DMS79 (cell line): ENCODE results near the gene KRT28.
"Not testable (repeated sequence)": the region's sequence is repeated elsewhere in the genome, so short reads cannot be mapped to it uniquely, and the experiment has no call there.

Experiments used
- DNase-seq: peaks from one replicate; lab custom pipeline; 2025; lab: John Stamatoyannopoulos, UW

KRT28 gene

DNA sequence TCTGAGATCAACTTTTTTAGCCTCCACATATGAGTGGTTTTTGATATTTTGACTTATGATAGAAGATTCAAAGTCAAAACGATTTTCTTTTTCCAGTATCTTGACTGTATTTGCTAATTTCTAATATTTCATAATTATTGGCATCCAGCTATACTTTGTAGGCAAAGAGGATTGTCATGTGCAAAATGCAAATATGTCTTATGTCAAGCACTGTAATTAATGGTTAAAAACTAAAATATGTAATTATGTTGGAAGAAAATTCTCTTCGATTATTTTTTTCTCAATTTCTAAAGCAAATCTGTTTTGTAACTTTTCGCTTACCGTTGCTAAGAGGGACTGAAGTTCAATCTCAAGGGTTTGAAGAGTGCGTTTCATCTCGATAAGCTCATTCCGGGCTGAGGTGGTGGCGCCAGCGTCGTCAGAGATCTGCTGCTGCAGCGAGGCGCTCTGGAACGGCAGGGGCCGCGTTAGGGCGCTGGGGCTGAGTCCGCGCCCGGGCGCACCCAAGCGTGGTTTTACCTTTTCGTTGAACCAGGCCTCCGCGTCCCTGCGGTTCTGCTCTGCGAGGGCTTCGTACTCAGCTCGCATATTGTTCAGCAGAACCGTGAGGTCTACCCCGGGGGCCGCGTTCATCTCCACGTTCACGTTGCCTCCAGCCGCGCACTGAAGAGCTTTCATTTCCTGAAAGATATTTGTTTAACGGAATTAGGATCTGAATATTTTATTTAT is 20.4 kb downstream of the KRT28 start:
- DNase-seq, result peak; percentile 37

DNA sequence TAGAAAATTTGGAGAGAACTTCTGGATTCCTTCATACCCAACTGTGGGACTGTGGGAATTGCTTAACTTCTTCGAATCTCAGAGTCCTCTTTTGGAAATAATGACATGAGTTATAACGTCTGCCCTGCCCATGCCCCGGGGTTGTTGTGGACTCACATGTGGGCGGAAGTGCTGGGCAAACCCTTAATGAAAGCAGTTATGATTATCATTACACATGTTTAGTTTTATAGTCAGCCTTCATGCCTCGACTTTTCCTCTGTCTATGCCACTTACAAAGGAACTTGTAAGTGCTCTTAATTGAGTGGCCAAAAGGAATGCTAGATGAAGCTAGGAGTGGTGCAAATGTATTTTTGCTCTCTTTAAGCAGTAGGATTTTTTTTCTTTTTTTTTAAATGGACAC is 21.3 kb downstream of the KRT28 start:
- peak; percentile 28 for DNase-seq

DNA sequence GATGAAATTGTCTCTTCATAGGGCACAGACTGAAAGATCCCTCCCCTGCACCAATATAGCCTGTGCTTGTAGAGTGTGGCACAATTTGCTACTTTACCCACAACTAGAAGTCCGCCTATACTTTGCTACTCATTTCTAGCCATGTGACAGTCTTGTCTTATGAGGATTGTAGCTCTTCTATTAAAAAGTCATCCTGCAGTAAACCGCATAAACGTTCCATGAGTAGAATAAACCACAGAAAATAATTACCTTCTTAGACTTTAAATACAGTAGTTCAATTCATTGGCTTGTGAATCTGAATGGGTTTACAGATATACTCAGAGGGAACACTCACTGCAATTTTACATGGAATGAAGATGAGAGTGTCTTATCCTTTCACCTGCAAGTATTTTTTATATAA is 21.8 kb downstream of the KRT28 start:
- DNase-seq, result peak; percentile 39

- DNase-seq, result peak; percentile 73
These were observed 22.3 kb downstream of the KRT28 start for GRCh38 chr17:40777459-40777858.

GRCh38 chr17:40775945-40776344 is 23.8 kb downstream of the KRT28 start:
- no peak for DNase-seq

- DNase-seq, result no peak
These were observed 27.7 kb downstream of the KRT28 start, which contains the start of gene KRT26 for GRCh38 chr17:40772101-40772500. Gene KRT26 (minus strand): TSS chr17:40772201. CDS start chr17:40772113, 88 bp downstream.

DNA sequence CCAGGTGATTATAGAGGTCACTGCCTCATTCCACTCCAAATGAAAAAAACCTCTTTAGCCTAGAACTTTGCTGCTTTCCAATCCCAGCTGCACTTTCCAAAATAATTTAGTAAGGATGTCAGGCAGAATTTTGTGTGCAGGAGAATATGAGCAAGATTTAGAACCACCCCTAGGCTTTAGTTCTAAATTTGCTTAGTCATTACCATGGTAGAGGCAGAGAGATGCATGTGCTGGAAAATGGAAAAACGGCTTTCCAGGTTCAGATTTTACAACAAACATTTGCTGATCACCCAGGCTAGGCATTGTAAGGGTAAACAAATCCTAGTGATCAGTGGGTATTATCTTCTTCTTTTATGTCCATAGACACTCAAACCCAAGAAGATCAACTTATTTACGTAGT is 34.1 kb downstream of the KRT28 start:
- no peak for DNase-seq

DNA sequence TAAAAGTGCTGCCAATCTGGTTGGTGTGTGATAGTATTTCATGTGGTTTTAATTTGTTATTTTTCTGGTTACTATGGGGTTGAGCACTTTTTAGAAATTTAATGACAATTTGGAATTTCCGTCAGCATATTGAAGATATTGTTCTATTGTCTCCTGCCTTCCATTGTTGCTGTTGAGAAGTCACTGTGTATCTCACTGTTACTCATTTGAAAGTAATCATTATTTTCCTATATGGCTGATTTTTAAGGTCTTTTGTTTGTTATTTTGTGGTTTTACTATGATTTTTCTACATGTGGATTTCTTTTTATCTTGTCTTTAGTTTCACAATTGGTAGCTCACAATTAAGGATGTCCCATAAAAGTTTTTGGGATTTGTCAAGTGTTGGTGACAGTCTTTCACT is 36.0 kb downstream of the KRT28 start:
- no peak for DNase-seq

DNA sequence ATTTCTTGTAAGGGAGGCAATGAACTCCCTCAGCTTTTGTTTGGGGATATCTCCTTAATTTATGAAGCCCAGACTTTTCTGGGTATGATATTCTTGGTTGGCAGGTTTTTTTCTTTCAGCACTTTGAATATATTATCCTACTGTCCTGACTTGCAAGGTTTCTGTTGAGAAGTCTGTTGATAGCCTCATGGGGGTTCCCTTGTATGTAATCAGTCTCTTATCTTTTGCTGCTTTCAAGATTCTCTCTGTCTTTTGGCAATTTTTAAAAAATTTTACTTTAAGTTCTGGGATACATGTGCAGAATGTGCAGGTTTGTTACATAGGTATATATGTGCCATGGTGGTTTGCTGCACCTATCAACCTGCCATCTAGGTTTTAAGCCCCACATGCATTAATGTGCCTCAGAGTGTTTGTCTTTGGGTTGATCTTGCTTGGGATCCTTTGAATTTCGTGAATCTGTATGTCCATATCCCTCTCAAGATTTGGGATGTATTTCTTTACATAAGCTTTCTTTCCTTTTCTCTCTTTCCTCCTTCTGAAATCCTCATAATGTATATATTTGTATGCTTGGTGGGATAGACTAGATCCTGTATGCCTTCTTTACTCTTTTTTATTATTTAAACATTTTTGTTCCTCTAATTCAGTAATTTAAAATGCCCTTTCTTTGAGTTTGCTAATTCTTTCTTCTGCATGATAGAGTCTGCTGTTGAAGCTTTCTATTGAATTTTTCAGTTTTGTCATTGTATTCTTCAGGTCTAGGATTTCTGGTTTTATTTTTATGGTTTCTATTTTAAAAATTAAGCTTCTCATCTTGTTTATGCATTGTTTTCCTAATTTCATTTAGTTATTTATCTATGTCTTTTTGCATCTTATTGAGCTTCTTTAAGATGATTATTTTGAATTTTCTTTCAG is 39.4 kb downstream of the KRT28 start:
- DNase-seq, result no peak

DNA sequence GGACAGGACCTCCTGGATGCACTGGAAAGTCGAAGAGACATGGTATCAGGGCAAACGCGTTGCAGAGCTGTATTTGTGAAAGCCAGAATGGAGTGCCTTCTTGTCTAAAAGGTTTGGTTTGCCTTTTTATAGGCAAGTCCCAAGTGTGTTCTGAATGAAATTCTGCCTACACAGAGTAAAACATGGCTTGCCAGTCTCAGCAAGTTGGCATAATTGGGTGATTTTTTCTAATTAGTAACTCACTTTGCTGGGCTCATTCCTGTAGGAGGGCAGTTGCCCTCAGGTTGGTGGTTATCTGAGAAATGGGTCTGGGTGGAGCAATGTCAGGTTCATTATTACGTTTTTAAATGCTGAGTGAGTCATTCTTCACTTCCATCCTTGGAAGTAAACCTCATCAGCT is 44.5 kb downstream of the KRT28 start, which contains the start of gene KRT25:
Gene KRT25 (minus strand): TSS at position 101 of the 400 bp plus-strand sequence. CDS start 60 bp downstream, at position 41.
- no peak for DNase-seq

- DNase-seq, result no peak
These were observed 46.0 kb downstream of the KRT28 start for GRCh38 chr17:40753804-40754203.

DNA sequence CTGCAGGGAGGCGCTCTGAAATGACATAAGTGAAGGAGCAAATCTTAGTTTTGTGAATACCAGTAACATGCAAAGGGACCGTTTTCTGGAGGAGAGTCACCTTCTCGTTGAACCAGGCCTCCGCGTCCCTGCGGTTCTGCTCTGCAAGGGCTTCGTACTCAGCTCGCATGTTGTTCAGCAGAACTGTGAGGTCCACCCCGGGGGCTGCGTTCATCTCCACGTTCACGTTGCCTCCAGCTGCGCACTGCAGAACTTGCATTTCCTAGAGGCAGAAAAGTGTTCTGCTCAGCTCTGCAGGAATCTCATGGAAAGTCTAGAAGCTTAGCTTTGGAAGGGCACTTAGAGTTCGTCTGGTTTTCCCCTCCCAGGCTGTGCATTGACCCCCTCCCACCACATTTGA is 48.7 kb downstream of the KRT28 start:
- no peak for DNase-seq

DNA sequence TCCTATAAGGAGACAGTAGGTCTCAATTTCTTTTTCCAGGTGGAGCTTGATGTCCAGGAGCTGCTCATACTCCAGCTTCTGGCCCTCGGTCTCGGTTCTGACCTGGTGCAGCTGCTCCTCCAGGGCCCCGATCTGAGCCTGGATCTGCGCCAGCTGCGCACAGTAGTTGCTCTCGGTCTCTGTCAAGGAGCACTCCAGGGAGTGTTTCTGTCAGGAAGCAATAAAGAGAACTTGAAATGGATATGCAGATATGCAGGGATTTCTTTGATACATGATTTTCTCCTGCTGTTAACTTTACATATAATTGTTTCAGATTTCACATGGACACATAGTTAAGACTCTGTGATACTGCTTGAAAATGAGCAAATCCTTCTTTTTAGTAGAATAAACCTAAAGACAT is 49.4 kb downstream of the KRT28 start:
- no peak for DNase-seq

DNA sequence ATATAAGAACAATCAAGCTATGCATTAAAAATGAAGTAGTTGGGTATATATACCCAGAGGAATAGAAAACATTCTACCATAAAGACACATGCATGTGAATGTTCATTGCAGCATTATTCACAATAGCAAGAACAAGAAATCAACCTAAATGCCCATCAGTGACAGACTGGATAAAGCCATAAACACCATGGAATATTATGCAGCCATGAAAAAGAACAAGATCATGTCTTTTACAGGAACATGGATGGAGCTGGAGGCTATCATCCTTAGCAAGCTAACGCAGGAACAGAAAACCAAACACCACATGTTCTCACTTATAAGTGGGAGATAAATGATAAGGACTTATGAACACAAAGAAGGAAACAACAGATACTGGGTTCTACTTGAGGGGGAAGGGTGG is 51.1 kb downstream of the KRT28 start:
- not testable (repeated sequence) for DNase-seq
